Thyroid gland (tissue), 4 donors: Measurements from ENCODE around the gene RNASEH2B.

Experiments used
- CTCF ChIP-seq, 6 experiments: fragments of 200-600 bp in 3 of 6; fragments of 450-650 bp in 3 of 6; sonication (generic) in 3 of 6; IDR thresholded peaks; one replicate each; pipeline ENCODE4 v1.5.1; 2016 to 2019; ENCODE audit warnings: antibody characterized with exemption in 6 of 6, mild to moderate bottlenecking in 2 of 6, inconsistent platforms in 1 of 6, moderate library complexity in 1 of 6
- POLR2A ChIP-seq, 2 donors: fragments of 450-650 bp; IDR thresholded peaks; one replicate each; pipeline ENCODE4 v1.6.1; 2017; ENCODE audit warnings: antibody characterized with exemption in 2 of 2, mild to moderate bottlenecking in 2 of 2, moderate library complexity in 1 of 2

DNA sequence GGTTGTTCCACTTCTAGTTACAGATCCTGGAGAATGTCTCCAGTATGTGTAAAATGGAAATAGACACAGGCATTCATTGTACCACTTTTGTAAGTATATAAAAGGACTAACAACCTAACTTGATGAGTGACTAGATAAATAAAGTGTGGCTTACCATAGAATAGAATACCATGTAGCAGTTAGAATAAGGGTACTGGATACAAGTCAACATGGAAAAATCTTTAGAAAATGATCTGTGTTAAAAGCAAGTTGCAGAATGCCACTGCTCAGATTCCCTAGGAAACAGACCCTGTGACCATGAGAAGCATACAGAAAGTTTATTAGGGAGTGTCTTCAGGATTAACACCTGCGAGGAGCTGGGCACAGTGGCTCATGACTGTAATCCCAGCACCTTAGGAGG is 25.9 kb upstream of the RNASEH2B start:
- TF ChIP-seq CTCF (IDR thresholded peaks at IDR 0.05) = no peak
- no peak for TF ChIP-seq POLR2A (IDR thresholded peaks at IDR 0.05)
